CD14-positive monocyte (primary cell): ENCODE data around the gene CDC6. TPM values are rescaled to one million over a fixed set of nuclear protein-coding genes. Genes with fewer than 3 reads are reported as not detected.

Source experiments
- DNase-seq, 3 donors: peaks; one replicate each; pipeline ENCODE4 v3.0.0-alpha.2; 2011 to 2022
- H2AFZ ChIP-seq: 2 replicates; pipeline ENCODE4 v1.6.0; 2012; ENCODE audit warnings: mild to moderate bottlenecking, low read depth, low read length, inconsistent platforms; ENCODE audit not compliant: insufficient read depth, poor library complexity, severe bottlenecking
- H3K27ac ChIP-seq, 2 donors: 1 replicate in 1 of 2; 2 replicates in 1 of 2; pipeline ENCODE4 v1.5.1; 2012 to 2013; ENCODE audit warnings: low read length in 2 of 2, control low read depth in 1 of 2, inconsistent platforms in 1 of 2, low read depth in 1 of 2, mild to moderate bottlenecking in 1 of 2
- H3K27me3 ChIP-seq, 2 donors: one replicate each; pipeline versions ENCODE4 v1.6.0 to v1.6.1; 2011 to 2013; ENCODE audit warnings: low read length in 2 of 2; ENCODE audit not compliant: control insufficient read depth in 2 of 2, insufficient read depth in 2 of 2
- H3K36me3 ChIP-seq, 2 donors: replicated peaks in 1 of 2; 1 replicate in 1 of 2; 2 replicates in 1 of 2; pipeline versions ENCODE4 v1.5.1 to v1.6.1; 2012 to 2013; ENCODE audit warnings: low read length in 2 of 2, control low read depth in 1 of 2, inconsistent platforms in 1 of 2, mild to moderate bottlenecking in 1 of 2; ENCODE audit not compliant: insufficient read depth in 2 of 2, control insufficient read depth in 1 of 2
- H3K4me1 ChIP-seq, 2 donors: 1 replicate in 1 of 2; 2 replicates in 1 of 2; pipeline versions ENCODE4 v1.5.1 to v1.6.1; 2012 to 2013; ENCODE audit warnings: low read length in 2 of 2, control low read depth in 1 of 2, inconsistent platforms in 1 of 2, mild to moderate bottlenecking in 1 of 2, moderate library complexity in 1 of 2; ENCODE audit not compliant: insufficient read depth in 2 of 2, control insufficient read depth in 1 of 2
- H3K4me2 ChIP-seq: replicated peaks from 2 replicates; pipeline ENCODE3; 2012; ENCODE audit warnings: low read length, moderate library complexity, mild to moderate bottlenecking; ENCODE audit not compliant: poor library complexity, severe bottlenecking; ENCODE audit errors: extremely low read depth
- H3K4me3 ChIP-seq, 3 experiments: fragments of 200-600 bp in 1 of 3; sonication (generic) in 1 of 3; replicated peaks in 1 of 3; 1 replicate in 2 of 3; 2 replicates in 1 of 3; pipeline ENCODE4 v1.5.1; 2011 to 2013; ENCODE audit warnings: low read length in 3 of 3, mild to moderate bottlenecking in 3 of 3, control low read depth in 2 of 3, low read depth in 2 of 3, inconsistent platforms in 1 of 3, moderate library complexity in 1 of 3
- H3K79me2 ChIP-seq: 2 replicates; pipeline ENCODE4 v1.6.0; 2012; ENCODE audit warnings: mild to moderate bottlenecking, control low read depth, inconsistent platforms, low read length, moderate library complexity; ENCODE audit not compliant: insufficient read depth
- H3K9ac ChIP-seq: 2 replicates; pipeline ENCODE4 v1.6.0; 2017; ENCODE audit warnings: low read length, mild to moderate bottlenecking; ENCODE audit not compliant: insufficient read depth, poor library complexity, severe bottlenecking
- H3K9me3 ChIP-seq, 2 donors: replicated peaks in 1 of 2; 1 replicate in 1 of 2; 2 replicates in 1 of 2; pipeline versions ENCODE4 v1.5.1 to v1.6.1; 2012 to 2013; ENCODE audit warnings: low read length in 2 of 2, control low read depth in 1 of 2; ENCODE audit not compliant: control insufficient read depth in 1 of 2, insufficient read depth in 1 of 2
- H4K20me1 ChIP-seq: 2 replicates; pipeline ENCODE4 v1.6.0; 2012; ENCODE audit warnings: mild to moderate bottlenecking, low read length, control low read depth, moderate library complexity; ENCODE audit not compliant: insufficient read depth
- H3K27ac Mint-ChIP-seq, 7 donors: one replicate each; pipeline ENCODE4 v1.8.0; 2020; ENCODE audit warnings: mild to moderate bottlenecking in 7 of 7, mixed read lengths in 7 of 7, moderate library complexity in 6 of 7, inconsistent platforms in 2 of 7
- H3K27me3 Mint-ChIP-seq, 3 donors: one replicate each; pipeline ENCODE4 v1.8.0; 2021 to 2022; ENCODE audit warnings: low read depth in 3 of 3, mild to moderate bottlenecking in 3 of 3, mixed read lengths in 3 of 3, moderate library complexity in 3 of 3, inconsistent platforms in 1 of 3
- H3K36me3 Mint-ChIP-seq, 2 donors: one replicate each; pipeline ENCODE4 v1.8.0; 2020; ENCODE audit warnings: mixed read lengths in 2 of 2, inconsistent platforms in 1 of 2, mild to moderate bottlenecking in 1 of 2
- H3K4me1 Mint-ChIP-seq: one replicate; pipeline ENCODE4 v1.8.0; 2020; ENCODE audit warnings: mild to moderate bottlenecking, mixed read lengths
- H3K4me3 Mint-ChIP-seq, 2 donors: one replicate each; pipeline ENCODE4 v1.8.0; 2020; ENCODE audit warnings: mild to moderate bottlenecking in 2 of 2, mixed read lengths in 2 of 2, moderate library complexity in 1 of 2
- H3K9me3 Mint-ChIP-seq, 7 donors: one replicate each; pipeline ENCODE4 v1.8.0; 2020 to 2022; ENCODE audit warnings: mixed read lengths in 7 of 7, mild to moderate bottlenecking in 6 of 7, moderate library complexity in 6 of 7, inconsistent platforms in 2 of 7
- CTCF ChIP-seq: fragments of 200-600 bp; IDR thresholded peaks from one replicate; pipeline ENCODE4 v1.8.0; 2022; ENCODE audit warnings: antibody characterized with exemption, mild to moderate bottlenecking
- WGBS: methylation state at CpG from one replicate; pipeline ENCODE4 v1.1.5; 2013; ENCODE audit warnings: missing lambda C conversion rate; ENCODE audit not compliant: insufficient coverage; 5-methylcytosine and 5-hydroxymethylcytosine counted together
- intact Hi-C, 2 donors: fragments of 100-400 bp; cut with micrococcal nuclease; formaldehyde crosslinking; loops; one replicate each; pipeline versions ENCODE4 v1.15.0 to v1.15.1; 2023
- polyA plus RNA-seq, 3 donors: library from polyadenylated mRNA; depleted of rRNA in 1 of 3; unstranded in 2 of 3; stranded (reverse) in 1 of 3; fragments of 300-500 nt in 2 of 3; fragments of >200 nt in 1 of 3; fragmentation: Illumina TruSeq in 2 of 3; gene quantifications; 1 replicate in 2 of 3; 2 replicates in 1 of 3; pipeline ENCODE4 v1.2.3, GENCODE V29; 2012 to 2021

The CDC6 gene
- polyA plus RNA-seq, 3 donors: 0.11 to 0.21 TPM; not detected in 1

- 100% methylated on average over 1 of the region's 4 CpGs for WGBS
- H3K36me3 Mint-ChIP-seq: peaks cover 11 to 37% of the 10 kb centered on the region in 2 donors
- Histone ChIP-seq H3K4me3 (no peak overlapping the region), H3K9me3 (no peaks in the 10 kb centered on the region), H4K20me1 (peaks cover 94% of the 10 kb centered on the region), H3K27me3 (no peaks in the 10 kb centered on the region), H3K9ac (no peak overlapping the region), H3K79me2 (peaks cover 98% of the 10 kb centered on the region), H3K36me3 (peaks cover 0 to 35% of the 10 kb centered on the region in 2 donors), H3K4me1 (peaks cover 5 to 9% of the 10 kb centered on the region in 2 donors), H3K27ac (no peak overlapping the region), H3K4me2 (no peak overlapping the region), H2AFZ (no peak overlapping the region)
- intact Hi-C loops: no loop called here
- H3K27ac Mint-ChIP-seq: peak overlapping the region in 1 of 7 donors; percentile 35
- no peak overlapping the region for H3K4me3 Mint-ChIP-seq
- H3K27me3 Mint-ChIP-seq: no peaks in the 10 kb centered on the region
- no peak for DNase-seq
- no peaks in the 10 kb centered on the region for H3K9me3 Mint-ChIP-seq
- H3K4me1 Mint-ChIP-seq: peaks cover 26% of the 10 kb centered on the region
- TF ChIP-seq CTCF: no peak
Measured at GRCh38 chr17:40244255-40244654, 43.4 kb upstream of the CDC6 start.

- WGBS: no CpG with 5 or more reads among the region's 7 CpGs
Measured at GRCh38 chr17:40247926-40248495, 39.7 kb upstream of the CDC6 start.

More at GRCh38 chr17:40247926-40248495, 39.7 kb upstream of the CDC6 start:
- Histone ChIP-seq H3K4me2 (no peak overlapping the region), H3K36me3 (peaks cover 0 to 24% of the 10 kb centered on the region in 2 donors), H3K79me2 (peaks cover 95% of the 10 kb centered on the region), H3K4me3 (no peak overlapping the region), H3K4me1 (peaks cover 5 to 11% of the 10 kb centered on the region in 2 donors), H4K20me1 (peaks cover 95% of the 10 kb centered on the region), H3K9ac (no peak overlapping the region), H3K9me3 (no peaks in the 10 kb centered on the region), H2AFZ (no peak overlapping the region), H3K27me3 (no peaks in the 10 kb centered on the region), H3K27ac (peak overlapping the region in 1 of 2 donors; percentile 27)
- no peak for TF ChIP-seq CTCF
- H3K36me3 Mint-ChIP-seq: peaks cover 8 to 31% of the 10 kb centered on the region in 2 donors
- intact Hi-C loops: no loop called here
- no peaks in the 10 kb centered on the region for H3K27me3 Mint-ChIP-seq
- H3K4me3 Mint-ChIP-seq: no peak overlapping the region
- H3K9me3 Mint-ChIP-seq: no peaks in the 10 kb centered on the region
- peak in 2 of 3 donors; percentile 5 to 7 for DNase-seq
- peaks cover 22% of the 10 kb centered on the region for H3K4me1 Mint-ChIP-seq
- peak overlapping the region in 2 of 7 donors; percentile 12 to 61 for H3K27ac Mint-ChIP-seq
